AG08396 (cell line): ENCODE measurements around the gene DGKH.
A peak's percentile ranks its signal among the peaks of the same experiment; 100 is the strongest.

Experiments used
- DNase-seq: peaks from one replicate; pipeline ENCODE4 v3.0.0; 2012; ENCODE audit warnings: low spot score, mixed read lengths

DGKH gene

DNA sequence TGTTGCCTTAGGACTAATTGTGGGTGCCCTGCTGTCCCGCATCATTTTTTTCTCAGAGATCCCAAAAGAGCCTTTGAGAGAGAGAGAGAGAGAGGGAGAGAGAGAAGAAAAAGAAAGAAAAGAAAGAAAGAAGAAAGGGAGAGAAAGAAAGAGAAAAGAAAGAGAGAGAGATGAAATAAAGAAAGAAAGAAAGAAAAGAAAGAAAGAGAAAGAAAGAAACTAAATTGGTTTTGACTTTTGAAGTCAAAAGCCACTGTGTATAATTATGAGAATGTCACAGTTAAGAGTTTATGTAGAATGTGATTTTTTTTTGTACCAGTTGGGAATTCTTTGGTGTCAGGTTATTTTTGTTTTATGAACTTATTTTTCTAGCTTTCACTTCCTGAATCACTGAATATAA is 180.1 kb downstream of the DGKH start:
- no peak for DNase-seq

DNA sequence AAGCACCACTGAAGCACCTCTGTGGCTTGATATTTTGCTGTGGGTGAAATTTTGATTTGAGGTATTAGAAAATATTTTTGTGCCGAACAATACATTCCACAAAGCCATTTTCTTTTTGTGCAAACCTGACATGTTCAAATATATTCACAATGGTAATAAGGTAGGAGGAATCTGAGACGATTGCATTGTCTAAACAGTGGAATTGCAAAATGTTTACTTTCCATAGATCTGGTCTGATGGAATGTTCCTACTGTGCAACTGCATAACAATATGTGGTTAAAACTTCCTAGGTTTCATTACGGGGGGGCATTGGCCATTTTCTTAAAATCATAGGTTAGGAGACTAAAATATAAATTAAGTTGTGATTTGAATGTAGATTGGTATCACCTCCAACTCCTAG is 180.8 kb downstream of the DGKH start:
- no peak for DNase-seq

DNA sequence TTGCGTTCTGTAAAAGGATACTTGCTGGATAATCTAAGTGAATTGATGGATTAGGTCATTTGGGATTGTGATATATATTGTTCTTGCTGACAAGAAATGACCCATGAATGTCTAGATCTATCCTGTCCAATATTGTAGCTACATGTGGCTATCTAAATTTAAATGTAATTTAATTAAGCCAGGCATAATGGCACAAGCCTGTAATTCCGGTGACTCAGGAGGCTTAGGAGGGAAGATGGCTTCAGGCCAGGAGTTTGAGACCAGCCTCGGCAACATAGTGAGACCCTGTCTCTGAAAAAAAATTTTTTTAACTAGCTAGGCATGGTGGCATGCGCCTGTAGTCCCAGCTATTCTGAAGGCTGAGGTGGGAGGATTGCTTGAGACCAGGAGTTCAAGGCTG is 184.2 kb downstream of the DGKH start:
- no peak for DNase-seq

DNA sequence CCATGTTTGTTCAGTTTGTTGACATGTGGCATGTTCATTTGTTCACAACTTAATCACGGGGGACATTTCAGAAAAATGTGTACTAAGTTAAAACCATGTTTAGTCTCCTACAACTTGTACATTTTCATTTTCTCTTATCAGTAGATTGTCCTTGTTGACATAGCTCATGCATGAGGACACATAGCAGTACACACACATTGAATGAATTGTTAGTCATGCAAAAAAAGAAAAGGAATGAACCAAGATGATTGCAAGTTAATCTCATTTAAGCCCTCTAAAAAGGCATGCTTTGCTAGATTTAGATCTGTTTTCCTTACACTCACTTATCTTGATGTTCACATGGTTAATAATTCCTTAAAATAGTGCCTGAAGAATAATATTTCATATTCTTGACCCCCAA is 185.3 kb downstream of the DGKH start:
- no peak for DNase-seq

DNA sequence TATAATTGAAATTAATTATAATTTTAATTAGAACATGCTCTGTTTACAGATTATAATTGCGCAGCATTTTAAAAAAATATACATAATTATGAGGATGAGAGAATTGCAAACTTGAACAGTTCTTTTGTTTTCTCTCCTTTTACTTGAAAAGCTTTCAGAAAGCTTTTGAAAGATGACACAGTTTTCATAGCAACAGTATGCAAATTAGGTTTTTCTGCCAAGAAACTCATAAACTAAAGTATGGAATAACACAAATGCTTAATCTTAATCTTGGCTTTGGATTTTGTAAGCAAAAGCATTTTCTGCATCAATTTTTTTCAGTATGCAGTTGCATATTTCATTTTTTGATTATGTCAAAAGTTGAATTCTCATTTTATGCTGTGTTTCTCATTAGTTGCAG is 190.7 kb downstream of the DGKH start:
- no peak for DNase-seq

DNA sequence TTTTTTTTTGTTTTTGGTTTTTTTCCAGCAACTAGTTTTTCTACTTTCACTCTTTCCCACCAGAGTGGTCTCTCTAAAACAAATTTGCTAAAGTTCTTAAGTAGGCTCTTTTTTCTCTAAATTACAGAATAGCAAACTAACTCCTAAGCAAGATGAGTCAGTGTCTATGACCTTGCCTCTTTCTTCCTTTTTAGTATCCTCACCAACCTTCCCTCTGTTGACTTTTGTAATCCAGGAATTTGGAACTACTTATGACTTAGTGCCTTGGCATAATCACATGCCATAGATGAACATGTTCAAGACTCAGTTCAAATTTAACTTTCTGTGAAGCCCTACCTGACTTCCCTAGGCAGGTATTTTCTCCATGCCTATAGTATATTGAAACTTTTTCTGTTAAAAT is 191.2 kb downstream of the DGKH start:
- no peak for DNase-seq

DNA sequence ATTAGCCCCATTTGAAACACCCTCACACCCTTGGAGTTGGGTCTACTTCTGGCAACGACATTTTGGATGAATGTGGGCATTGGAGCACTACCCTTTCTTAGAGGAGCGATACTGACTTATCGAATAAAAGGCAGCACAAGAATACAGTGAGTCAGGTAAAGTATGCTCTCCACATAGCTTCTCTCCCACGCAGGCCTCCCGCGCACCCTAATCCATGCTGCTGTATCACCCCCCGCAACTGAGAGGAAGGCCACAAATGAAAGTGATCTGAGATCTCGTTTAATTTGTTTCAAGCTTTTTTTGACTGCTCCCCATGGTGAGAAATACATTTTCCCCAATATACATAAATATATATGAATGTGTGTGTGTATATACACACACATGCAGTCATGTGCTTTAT is 198.1 kb downstream of the DGKH start:
- DNase-seq = no peak

DNA sequence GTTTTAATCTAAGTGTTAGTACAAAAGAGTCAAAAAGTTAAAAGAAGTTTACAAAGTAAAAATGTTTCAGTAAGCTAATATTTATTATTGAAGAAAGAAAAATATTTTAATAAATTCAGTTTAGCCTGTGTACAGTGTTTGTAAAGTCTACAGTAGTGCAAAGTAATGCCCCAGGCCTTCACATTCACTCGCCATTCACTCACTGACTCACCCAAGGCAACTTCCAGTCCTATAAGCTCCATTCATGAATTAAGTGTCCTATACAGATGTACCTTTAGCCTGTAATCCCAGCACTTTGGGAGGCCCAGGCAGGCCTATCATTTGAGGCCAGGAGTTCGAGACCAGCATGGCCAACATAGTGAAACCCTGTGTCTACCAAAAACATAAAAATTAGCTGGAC is 199.4 kb downstream of the DGKH start:
- DNase-seq = no peak

DNA sequence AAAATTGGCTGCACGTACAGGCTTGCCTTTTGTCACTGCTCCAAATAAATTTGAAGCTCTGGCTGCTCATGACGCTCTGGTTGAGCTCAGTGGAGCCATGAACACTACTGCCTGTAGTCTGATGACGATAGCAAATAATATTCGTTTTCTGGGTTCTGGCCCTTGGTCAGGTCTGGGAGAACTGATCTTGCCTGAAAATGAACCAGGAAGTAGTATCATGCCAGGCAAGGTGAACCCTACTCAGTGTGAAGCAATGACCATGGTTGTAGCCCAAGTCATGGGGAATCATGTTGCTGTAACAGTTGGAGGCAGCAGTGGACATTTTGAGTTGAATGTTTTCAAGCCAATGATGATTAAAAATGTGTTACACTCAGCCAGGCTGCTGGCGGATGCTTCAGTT is 207.4 kb downstream of the DGKH start:
- DNase-seq = no peak

DNA sequence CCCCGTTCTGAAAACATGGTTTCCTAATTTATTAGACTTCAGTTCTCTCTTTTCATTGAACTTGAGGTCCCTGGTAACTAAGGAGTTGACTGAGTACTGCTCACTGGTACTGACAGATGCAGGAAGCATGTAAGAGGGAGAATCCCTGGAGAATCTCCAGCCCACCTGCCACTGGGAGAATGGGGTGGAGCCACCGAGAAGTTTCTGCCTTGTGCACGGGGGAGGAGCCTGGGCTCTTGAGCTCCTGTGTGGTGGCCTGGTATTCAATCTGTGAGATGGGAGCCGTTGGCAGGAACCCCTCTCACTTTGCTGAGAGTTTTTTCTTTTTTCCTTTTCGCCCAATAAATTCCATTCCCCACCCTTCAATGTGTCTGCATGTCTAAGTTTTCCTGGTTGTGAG is 210.3 kb downstream of the DGKH start:
- DNase-seq = no peak

DNA sequence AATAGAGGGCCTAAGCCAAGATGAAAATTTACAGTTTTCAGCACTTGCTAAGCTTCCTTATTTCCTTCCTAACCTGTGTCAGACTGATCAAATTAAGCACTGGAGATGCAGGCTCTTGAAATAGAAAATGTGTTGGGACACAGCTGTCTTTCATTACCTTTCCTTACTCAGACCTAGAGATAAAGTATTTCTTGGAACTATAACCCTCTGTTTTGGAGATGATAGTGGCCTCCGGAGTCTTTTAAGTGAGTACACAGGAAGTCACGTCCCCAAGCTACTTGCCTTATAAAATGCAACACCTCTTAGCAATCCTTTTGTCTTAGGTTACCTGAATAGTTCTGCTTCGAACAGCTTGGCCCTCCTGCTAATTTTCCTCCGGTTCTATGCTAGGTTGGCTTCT is 211.1 kb downstream of the DGKH start:
- no peak for DNase-seq

DNA sequence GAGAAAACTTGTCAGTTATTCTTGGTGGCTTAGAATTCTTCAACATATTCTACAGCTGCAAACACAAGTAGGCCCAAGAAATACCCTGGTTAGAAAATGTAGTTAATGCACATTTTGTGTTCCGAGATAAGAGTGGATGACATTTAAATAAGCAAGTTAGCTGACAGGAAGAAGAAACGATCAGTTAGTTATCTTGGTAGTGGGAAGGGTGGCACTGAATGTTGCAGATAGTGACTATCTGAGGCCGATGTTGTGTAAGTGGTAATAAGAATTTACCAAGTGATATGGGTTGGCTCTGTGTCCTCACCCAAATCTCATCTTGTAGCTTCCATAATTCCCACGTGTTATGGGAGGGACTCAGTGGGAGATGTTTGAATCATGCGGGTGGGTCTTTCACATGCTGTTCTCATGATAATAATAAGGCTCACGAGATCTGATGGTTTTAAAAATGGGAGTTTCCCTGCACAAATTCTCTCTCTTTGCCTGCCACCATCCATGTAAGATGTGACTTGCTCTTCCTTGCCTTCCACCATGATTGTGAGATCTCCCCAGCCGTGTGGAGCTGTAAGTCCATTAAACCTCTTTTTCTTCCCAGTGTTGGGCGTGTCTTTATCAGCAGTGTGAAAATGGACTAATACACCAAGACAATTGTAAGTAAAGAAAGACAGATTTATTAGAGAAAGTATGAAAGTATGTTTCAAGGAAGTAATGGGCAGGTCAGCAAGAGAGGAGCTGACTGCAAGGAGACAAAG is 212.6 kb downstream of the DGKH start:
- DNase-seq = no peak

DNA sequence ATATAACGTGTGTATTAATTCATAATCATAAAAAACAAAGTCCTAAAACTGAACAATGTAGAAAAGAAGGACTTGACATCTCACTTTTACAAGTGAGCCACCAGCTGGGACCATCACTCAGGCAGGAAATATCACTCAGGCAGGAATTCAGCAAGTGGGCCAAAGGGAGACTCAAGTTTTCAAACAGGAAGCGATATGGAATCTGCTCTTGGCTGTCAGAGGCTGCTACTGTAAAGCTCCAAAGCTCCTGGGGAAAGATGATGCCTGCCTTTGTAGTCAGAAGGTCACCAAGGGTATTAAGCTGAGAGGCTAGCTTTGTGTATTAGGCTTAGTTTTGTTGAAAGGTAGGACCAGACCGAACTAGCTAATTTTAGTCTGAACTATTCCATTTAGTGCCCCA is 218.0 kb downstream of the DGKH start:
- DNase-seq = peak; percentile 32

DNA sequence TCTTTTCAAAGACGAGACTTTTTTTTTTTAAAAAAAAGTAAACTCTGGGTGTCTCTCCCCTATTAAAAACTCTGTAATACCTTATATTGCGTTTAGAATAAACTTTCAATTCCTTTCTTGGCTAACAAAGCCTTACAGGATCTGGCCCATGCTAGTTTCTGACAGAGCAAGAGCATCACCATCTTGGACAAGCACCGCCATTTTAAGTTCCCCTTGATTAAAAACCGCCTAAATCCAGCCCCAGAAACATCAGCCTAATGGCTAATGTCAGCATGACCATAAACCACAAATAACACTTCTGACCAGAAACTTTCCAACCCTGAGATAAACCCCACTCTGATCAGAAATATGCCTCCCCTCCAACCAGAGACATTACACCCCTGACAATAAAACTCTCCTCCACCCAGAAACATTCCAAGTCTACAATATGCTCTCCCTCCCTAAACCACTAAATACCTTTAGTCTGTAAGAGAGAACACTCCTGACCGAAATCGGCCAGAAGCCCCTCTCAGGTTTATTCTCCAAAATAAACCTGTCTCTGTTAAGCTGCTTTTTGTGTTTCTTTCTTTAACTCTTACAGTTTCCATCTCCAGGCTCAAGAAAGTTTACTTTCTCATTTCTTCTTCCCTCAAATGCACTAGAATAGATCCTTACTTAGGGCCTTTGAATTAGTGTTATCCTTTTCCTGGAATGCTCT is 221.9 kb downstream of the DGKH start:
- no peak for DNase-seq

DNA sequence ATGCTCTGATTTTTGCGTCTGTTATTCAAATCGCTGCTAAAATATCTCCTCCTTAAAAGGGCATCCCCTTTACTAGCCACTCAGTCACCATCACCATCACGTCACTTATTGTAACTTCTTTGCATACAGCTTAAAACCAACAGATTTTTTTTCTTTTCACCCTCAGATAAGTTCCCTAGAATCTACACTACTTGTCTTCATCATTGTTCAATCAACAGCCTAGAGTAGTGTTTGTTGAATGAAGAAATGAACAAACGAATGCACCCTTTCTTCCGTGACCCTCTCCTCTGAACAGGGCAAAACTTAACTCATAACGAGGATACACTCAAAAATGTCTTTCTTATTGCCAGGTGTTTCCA is 222.4 kb downstream of the DGKH start:
- DNase-seq = no peak

DNA sequence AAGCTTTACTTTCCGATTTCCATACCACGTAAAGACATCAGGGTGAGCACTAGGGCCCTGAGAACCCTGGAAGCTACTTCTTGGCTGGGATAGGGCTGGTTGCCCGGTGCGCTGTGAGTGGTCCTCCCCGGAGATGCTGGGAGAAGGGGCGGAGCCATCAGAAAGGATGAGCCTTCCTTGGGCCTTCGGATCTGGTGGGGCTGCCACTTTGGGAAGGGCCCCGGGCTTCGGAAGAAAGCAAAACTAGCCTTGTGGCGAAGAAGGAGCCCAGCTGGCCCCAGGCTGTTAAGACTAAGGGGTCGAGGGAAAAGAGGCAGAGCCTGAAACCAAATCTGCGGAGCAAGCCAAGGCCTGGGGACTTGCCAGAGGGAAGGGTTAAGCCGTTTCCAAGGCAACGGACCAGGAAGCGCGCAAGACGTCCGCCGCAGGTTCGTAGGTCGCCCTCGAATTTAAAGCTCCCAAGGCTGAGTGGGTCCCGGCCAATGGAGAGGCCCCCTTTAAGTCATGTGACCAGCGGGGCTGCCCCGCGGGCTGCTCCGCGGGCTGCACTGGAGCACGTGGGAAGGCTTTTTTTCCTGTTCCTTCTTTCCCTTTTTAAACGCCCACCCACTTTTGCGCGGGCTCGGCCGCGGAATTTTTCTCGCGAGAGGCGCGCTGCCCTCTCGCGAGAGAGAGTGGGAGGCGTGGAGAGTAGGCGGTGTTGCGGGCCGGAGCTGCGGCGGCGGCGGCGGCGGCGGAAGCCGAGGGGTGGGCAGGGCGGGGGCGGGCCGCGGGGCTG is 223.1 kb downstream of the DGKH start:
- peak; percentile 96 for DNase-seq

DNA sequence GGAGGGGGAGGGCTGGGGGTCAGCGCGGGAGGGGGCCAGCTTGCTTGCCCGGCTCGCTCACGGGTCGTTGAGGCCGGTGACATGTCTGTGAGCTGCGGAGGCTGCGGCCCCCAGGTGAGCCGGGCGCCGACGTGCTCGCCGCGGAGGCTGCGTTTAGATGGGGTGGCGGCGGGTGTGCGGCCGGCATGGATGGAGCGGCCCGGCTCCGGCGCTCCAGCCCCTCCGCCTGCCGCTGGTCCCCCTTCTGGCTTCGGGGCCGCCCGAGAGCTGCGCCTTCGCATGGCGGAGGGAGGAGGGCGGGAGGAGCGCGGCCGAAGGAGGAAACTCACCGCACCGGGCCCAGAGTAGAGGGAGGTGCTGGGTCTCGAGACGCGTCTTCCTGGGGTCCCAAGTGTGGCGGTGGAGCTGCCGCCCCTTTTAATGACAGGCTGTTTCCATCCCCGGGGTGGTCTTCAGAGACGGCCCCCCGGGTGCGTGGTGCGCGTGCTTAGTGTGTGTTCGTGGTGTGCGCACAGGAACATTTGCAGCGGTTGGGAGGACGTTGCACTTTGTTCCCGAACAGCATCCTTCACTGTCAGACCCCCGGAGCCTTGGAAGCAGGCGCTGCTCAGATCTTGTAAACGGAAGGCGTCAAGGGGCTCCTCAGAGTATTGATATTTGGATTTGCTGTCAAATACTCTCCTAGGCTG is 223.8 kb downstream of the DGKH start, which contains the start of gene AKAP11:
AKAP11 (plus strand) TSS at position 38 of the 689 bp plus-strand sequence. CDS start 14,197 bp downstream, outside the sequence.
- peak; percentile 54 for DNase-seq

DNA sequence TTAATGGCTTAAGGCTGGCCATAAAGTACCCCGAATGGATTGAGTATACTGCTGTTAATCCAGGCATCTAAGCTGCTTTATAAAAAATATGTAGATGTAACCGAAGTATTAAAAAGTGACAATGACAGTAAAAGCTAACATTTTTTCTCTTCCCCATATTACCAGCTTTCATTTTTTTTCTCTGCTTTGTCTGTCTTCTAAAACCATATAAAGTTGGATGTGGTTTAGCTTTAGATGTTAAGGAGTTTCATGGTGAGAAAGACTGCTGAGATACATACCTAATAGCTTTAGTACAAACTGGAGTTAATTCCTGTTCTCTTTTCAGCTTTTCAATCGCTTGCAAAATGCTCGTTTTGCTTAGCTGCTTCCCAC is 224.3 kb downstream of the DGKH start:
- no peak for DNase-seq

DNA sequence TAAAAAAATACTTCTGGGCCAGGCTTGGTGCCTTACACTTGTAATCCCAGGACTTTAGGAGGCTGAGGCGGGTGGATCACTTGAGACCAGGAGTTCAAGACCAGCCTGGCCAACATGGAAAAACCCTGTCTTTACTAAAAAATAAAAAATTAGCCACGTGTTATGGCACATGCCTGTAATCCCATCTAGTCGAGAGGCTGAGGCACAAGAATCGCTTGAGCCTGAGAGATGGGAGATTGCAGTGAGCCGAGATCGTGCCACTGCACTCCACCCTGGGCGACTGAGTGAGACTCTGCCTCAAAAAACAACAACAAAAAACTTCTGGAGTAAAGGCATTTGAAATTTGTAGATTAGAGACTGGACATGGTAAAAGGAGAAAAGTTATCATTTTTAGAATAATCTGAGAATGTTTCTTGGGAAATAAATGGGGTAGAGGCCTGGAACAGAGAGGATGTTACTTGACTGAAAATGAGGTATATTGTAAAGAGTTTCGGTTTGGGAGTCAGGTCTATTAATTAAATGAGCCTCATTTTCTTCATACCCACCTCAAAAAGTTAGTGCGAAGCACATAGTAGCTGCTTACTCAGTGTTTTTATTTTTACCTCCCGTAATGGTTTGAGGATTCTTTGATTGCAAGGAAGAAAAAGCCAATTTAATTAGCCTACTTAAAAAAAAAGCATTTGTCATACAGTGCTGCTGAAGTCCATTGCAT is 226.1 kb downstream of the DGKH start:
- DNase-seq = no peak

DNA sequence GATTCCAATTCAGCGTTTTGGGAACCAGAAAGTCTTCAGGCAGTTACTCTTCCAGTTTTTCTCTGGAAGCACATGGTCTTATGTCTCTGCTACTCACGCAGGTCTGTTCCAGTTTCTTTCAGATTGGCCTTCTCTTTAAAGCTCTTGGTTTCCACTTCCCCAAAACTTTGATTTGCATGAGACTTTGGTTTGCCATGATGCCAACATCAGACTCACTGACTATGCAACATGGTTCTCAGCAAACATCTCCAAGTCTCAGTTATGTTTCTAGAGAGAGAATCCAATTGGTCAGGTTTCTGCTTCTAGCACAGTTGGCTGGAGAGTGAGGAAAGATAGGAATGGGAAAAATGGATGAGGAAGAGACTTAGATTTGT is 226.6 kb downstream of the DGKH start:
- DNase-seq = no peak

DNA sequence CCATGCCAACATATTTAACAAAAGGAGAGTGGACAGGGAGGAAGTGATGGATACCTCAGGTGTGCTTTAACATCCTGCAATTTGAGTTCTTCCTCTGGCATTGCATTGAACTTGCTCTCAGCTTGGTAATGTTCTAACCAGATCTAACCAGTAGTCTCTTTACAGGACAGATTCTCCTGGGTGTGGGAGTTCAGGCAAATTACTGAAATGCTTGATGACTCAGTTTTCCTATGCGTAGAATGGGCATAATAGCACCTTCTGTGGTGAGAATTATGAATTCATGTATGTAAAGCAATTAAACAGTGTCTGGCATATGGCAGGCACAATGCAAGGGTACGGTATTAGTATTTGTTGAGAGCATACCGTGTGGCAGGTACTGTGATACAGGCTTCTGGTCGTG is 227.1 kb downstream of the DGKH start:
- no peak for DNase-seq

DNA sequence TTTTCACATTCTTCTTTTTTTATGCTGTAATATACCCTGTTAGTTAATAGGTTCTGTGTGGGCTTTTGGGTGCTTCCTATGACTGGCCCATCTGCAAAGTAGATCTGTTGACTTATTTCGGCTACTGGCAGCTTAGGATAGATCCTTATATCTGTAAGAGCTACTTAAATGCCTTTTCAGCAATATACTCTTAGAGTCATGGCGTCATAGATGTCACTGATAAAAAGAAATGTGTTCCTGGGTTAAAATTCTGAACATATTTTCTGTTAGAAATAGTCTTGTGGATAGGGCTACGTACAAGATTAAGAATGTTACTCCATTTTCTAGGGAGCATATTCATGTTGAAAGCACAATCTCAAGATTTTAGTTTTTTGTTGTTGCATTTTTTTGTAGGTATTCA is 228.2 kb downstream of the DGKH start:
- DNase-seq = no peak
